ENCODE results near the gene CBLC.

DNA sequence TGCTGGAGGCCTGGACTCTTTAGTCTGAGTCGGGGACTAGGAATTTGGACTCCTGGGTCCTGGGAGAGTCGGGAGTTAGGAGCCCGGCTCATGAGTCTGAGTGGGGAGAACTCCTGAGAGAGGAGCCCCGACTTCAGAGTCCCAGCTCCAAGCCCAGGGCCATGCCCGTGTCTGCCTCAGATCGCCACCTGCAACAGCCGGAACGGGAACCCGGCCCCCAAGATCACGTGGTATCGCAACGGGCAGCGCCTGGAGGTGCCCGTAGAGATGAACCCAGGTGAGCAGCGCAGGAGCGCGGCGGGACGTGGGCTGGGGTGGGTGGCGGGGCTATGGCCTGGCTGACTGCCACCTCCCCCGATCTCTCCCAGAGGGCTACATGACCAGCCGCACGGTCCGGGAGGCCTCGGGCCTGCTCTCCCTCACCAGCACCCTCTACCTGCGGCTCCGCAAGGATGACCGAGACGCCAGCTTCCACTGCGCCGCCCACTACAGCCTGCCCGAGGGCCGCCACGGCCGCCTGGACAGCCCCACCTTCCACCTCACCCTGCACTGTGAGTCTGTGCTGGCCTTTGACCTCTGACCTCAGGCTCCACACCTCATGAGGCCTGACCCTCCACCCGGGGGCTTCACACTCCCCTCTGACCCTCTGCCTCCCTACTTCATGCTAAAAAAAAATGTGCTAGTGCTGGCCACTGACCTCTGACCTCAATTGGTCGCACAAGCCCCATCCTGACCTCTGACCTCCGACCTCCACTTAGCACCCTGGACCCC, 35.6 kb downstream of the CBLC start:
- TF ChIP-seq ZNF384 (IDR thresholded peaks at IDR 0.05) (no peak), TARDBP (IDR thresholded peaks at IDR 0.05) (no peak), BHLHE40 (IDR thresholded peaks at IDR 0.05; ENCODE audit: borderline replicate concordance) (no peak), L3MBTL2 (conservative IDR thresholded peaks at IDR 0.05) (no peak), ARNT (IDR thresholded peaks at IDR 0.05) (no peak), FOXM1 (IDR thresholded peaks at IDR 0.05; ENCODE audit: borderline replicate concordance) (no peak), LEF1 (IDR thresholded peaks at IDR 0.05; ENCODE audit: borderline replicate concordance) (no peak), SP1 (IDR thresholded peaks at IDR 0.05) (no peak), NFRKB (IDR thresholded peaks at IDR 0.05) (no peak), FOXA1 (IDR thresholded peaks at IDR 0.05) (no peak), ELF4 (IDR thresholded peaks at IDR 0.05) (no peak), SUZ12 (IDR thresholded peaks at IDR 0.05) (no peak), CTBP1 (IDR thresholded peaks at IDR 0.05; ENCODE audit: borderline replicate concordance) (no peak)
- TF ChIP-seq, protein P1, sequence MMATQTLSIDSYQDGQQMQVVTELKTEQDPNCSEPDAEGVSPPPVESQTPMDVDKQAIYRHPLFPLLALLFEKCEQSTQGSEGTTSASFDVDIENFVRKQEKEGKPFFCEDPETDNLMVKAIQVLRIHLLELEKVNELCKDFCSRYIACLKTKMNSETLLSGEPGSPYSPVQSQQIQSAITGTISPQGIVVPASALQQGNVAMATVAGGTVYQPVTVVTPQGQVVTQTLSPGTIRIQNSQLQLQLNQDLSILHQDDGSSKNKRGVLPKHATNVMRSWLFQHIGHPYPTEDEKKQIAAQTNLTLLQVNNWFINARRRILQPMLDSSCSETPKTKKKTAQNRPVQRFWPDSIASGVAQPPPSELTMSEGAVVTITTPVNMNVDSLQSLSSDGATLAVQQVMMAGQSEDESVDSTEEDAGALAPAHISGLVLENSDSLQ (IDR thresholded peaks at IDR 0.05): no peak
